ENCODE measurements around the gene MORN1. TPM values are rescaled to one million over a fixed set of nuclear protein-coding genes. Genes with fewer than 3 reads are reported as not detected.

MORN1 gene
- total RNA-seq, 2 donors from 2014 or later = 7.0 to 8.4 TPM

Other genes starting within 250 kb of the MORN1 start
- 10 to 100 TPM; 44.6 to 48.6 TPM for gene FAAP20, start 196.8 kb downstream of the MORN1 start, total RNA-seq
- 100 to 1,000 TPM; 183 to 215 TPM for gene SKI, start 163.2 kb downstream of the MORN1 start, total RNA-seq
- gene RER1, start 287 bp upstream of the MORN1 start, total RNA-seq = 10 to 100 TPM; 68.4 to 70.0 TPM
- 1 to 10 TPM; 7.3 to 8.3 TPM for gene PEX10, start 21.0 kb upstream of the MORN1 start, total RNA-seq
- 10 to 100 TPM; 30.0 to 39.3 TPM for gene PLCH2, start 84.7 kb upstream of the MORN1 start, total RNA-seq
- 10 to 100 TPM; 47.9 to 53.5 TPM for gene PANK4, start 135.0 kb upstream of the MORN1 start, total RNA-seq
- not detected for gene HES5, start 138.7 kb upstream of the MORN1 start, total RNA-seq
- gene TNFRSF14, start 164.8 kb upstream of the MORN1 start, total RNA-seq = 100 to 1,000 TPM; 179 to 212 TPM
- gene PRXL2B, start 195.2 kb upstream of the MORN1 start, total RNA-seq = 10 to 100 TPM; 17.6 to 18.5 TPM
- gene MMEL1, start 241.5 kb upstream of the MORN1 start, total RNA-seq = 1 to 10 TPM in 1 of 2 donors, under 1 TPM in 1; 0.94 to 3.8 TPM

Data from T-helper 17 cell (primary cell).